GM12891 (cell line): ENCODE results near the gene FLCN.

Experiments used
- PAX5 ChIP-seq: IDR thresholded peaks from 2 replicates; pipeline ENCODE4 v1.6.1; 2011; ENCODE audit warnings: low read length, moderate library complexity, mild to moderate bottlenecking; ENCODE audit not compliant: insufficient read depth, severe bottlenecking
- POLR2AphosphoS5 ChIP-seq: IDR thresholded peaks from 2 replicates; pipeline ENCODE4 v1.6.1; 2011; ENCODE audit warnings: low read depth, low read length, control low read depth

GRCh38 chr17:17186051-17186450 lies 50.9 kb downstream of the FLCN start:
- TF ChIP-seq POLR2AphosphoS5 (no peak), PAX5 (no peak)
